Adrenal gland (tissue), 5 donors: Measurements from ENCODE around the gene NLRC5.

Experiments
- POLR2A ChIP-seq, 2 donors: fragments of 450-650 bp; IDR thresholded peaks; one replicate each; pipeline ENCODE4 v1.6.1; 2017; ENCODE audit warnings: antibody characterized with exemption in 2 of 2, mild to moderate bottlenecking in 2 of 2, moderate library complexity in 1 of 2
- TF ChIP-seq, protein P1 (sequence below), 6 experiments: fragments of 450-650 bp in 4 of 6; fragments of 200-600 bp in 2 of 6; sonication (generic) in 1 of 6; IDR thresholded peaks; 1 replicate in 5 of 6; 2 replicates in 1 of 6; pipeline versions ENCODE4 v1.5.1 to v1.8.0; 2016 to 2021; ENCODE audit warnings: antibody characterized with exemption in 6 of 6, mild to moderate bottlenecking in 2 of 6, moderate library complexity in 1 of 6
- donor health status: DM: no; HTN: no; CAD: no.

DNA sequence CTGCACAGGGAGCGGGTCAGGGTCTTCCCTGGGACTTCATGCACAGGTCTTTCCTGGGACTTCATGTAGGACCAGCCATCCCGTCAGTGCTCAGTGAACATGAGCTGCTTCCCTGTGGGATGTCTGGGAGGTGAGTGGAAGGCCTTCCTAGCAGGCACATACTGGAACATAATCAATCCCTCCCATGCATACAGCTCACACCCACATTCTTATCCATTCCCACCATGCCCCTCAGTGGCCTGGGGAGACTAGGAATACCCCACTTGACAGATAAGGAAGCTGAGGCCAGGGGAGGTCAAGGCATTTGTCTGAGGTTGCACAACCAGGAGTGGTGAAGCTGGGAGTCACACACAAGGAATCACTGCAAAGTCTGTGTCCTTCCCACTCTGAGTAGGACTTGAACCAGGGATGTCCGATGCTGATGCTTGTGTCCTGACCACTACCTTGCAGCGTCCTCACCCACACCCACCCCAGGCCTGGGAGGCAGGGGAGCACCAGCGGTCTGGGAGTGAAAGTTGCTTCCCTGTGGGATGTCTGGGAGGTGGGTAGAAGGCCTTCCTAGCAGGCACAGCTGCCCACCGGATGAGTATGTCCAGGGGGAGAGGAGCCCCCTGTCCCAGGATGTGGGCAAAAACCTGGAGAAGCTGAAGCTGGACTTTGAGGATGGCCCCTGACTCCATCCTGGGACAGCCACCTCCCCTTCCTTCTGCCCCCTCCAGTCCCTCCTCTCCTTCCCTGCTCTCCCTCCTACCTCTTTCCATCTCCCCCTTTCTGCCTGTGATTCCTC, 1.0 kb upstream of the NLRC5 start:
- no peak for TF ChIP-seq POLR2A (IDR thresholded peaks at IDR 0.05)
- TF ChIP-seq, protein P1, sequence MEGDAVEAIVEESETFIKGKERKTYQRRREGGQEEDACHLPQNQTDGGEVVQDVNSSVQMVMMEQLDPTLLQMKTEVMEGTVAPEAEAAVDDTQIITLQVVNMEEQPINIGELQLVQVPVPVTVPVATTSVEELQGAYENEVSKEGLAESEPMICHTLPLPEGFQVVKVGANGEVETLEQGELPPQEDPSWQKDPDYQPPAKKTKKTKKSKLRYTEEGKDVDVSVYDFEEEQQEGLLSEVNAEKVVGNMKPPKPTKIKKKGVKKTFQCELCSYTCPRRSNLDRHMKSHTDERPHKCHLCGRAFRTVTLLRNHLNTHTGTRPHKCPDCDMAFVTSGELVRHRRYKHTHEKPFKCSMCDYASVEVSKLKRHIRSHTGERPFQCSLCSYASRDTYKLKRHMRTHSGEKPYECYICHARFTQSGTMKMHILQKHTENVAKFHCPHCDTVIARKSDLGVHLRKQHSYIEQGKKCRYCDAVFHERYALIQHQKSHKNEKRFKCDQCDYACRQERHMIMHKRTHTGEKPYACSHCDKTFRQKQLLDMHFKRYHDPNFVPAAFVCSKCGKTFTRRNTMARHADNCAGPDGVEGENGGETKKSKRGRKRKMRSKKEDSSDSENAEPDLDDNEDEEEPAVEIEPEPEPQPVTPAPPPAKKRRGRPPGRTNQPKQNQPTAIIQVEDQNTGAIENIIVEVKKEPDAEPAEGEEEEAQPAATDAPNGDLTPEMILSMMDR (IDR thresholded peaks at IDR 0.05) = no peak
